Heart left ventricle (tissue), 13 donors: Measurements from ENCODE around the gene SULT1C2.

ENCODE experiments used
- POLR2A ChIP-seq, 2 donors: fragments of 450-650 bp; IDR thresholded peaks; one replicate each; pipeline ENCODE4 v1.6.1; 2017; ENCODE audit warnings: antibody characterized with exemption in 2 of 2, mild to moderate bottlenecking in 2 of 2, moderate library complexity in 2 of 2
- TF ChIP-seq, protein P1 (sequence below), 12 donors: fragments of 200-600 bp; sonication (generic) in 4 of 12; IDR thresholded peaks; one replicate each; pipeline versions ENCODE4 v1.5.0 to v1.8.0; 2018 to 2022; ENCODE audit warnings: antibody characterized with exemption in 12 of 12, mild to moderate bottlenecking in 5 of 12
- donor health status: ischemic (EF 13 %, LVEDD 7.1; RV severe dilation, severe dysfunction).
- donor health status: DM: no; HTN: yes; CAD: no.
- donor health status: DM: no; HTN: no; CAD: no.
- donor health status: ischemic (EF 25% LVEDD 6.9; RV normal size, moderate dysfunction).
- donor health status: ischemic (EF 25% LVEDD 5.7; RV mildly dilated, moderate dysfunction).
- donor health status: ischemic (EF 35%, LVEDD 5.7; RV mildly dilated, moderate dysfunction).
- donor health status: nonischemic (EF 11% LVEDD 7.7; RV severe dilation, severe dysfunction).
- donor health status: DM: yes; HTN: yes; CAD: no.
- donor health status: PGD.
- donor health status: ischemic (EF 29% LVEDD 5.4; RV normal size, mild dysfunction).
- donor health status: nonischemic (EF 23%, LVEDD 6.1; RV moderate dilation, normal function).

DNA sequence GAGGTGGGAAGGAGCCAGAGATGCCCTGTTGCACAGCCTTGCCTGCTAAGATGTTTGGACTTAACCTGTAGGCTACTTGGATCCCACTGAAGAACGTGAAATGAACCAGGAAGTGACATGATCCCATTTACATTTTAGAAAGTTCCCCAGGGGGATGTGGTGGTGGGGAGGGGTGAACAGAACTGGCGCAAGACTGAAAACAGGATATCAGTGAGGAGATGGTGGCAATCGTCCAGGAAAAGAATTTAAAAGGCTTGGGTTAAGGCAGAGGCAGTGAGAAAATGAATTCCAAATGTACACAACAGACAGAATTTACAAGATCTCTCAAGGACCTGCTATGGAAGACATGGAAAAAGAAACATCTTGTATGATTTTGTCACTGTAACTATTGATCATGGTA, 42.3 kb downstream of the SULT1C2 start:
- TF ChIP-seq, protein P1, sequence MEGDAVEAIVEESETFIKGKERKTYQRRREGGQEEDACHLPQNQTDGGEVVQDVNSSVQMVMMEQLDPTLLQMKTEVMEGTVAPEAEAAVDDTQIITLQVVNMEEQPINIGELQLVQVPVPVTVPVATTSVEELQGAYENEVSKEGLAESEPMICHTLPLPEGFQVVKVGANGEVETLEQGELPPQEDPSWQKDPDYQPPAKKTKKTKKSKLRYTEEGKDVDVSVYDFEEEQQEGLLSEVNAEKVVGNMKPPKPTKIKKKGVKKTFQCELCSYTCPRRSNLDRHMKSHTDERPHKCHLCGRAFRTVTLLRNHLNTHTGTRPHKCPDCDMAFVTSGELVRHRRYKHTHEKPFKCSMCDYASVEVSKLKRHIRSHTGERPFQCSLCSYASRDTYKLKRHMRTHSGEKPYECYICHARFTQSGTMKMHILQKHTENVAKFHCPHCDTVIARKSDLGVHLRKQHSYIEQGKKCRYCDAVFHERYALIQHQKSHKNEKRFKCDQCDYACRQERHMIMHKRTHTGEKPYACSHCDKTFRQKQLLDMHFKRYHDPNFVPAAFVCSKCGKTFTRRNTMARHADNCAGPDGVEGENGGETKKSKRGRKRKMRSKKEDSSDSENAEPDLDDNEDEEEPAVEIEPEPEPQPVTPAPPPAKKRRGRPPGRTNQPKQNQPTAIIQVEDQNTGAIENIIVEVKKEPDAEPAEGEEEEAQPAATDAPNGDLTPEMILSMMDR (IDR thresholded peaks at IDR 0.05) = no peak
- TF ChIP-seq POLR2A (IDR thresholded peaks at IDR 0.05) = no peak
